Suppressor macrophage (primary cell): ENCODE measurements around the gene RAB8B.

Source experiments
- DNase-seq, 4 experiments: peaks; one replicate each; pipeline ENCODE4 v3.0.0-alpha.2; 2020 to 2022

Gene RAB8B

GRCh38 chr15:63313825-63314224 lies 124.4 kb downstream of the RAB8B start:
- DNase-seq, result no peak

- no peak for DNase-seq
Observed at GRCh38 chr15:63314409-63314808, 125.0 kb downstream of the RAB8B start.
